ENCODE data around the gene ANGEL2. TPM values are rescaled to one million over a fixed set of nuclear protein-coding genes. Genes with fewer than 3 reads are reported as not detected.

The ANGEL2 gene
- total and polyA plus RNA-seq, 2 of the 13 experiments (the other 11 are each of a cell fraction or from before 2014, with no cell fraction given) = 12.3 to 25.4 TPM

GRCh38 chr1:213051127-213051880, 35.6 kb upstream of the ANGEL2 start, which contains the start of gene RPS6KC1 (continued):
- TF ChIP-seq ZNF318 (CRISPR knock-in tag; IDR thresholded peaks at IDR 0.05) = no peak
- TF ChIP-seq HOXA5 (CRISPR knock-in tag; IDR thresholded peaks at IDR 0.05) = peak; percentile 65; the same call in 1 of the 2 replicates
- TF ChIP-seq ZBTB2 (CRISPR knock-in tag; IDR thresholded peaks at IDR 0.05; ENCODE audit: low read depth) = peak; percentile 85
- TF ChIP-seq ZNF510 (CRISPR knock-in tag; IDR thresholded peaks at IDR 0.05; ENCODE audit: low read depth) = 0 out of 2 replicates have a peak, but pooled peaks have one; percentile 29
- TF ChIP-seq ZNF746 (CRISPR knock-in tag; IDR thresholded peaks at IDR 0.05) = no peak
- no peak for TF ChIP-seq ZFP36 (IDR thresholded peaks at IDR 0.05; ENCODE audit: borderline replicate concordance, low read depth, low read length, partially characterized antibody)
- TF ChIP-seq IRX3 (CRISPR knock-in tag; IDR thresholded peaks at IDR 0.05; ENCODE audit: borderline replicate concordance, low read depth) = no peak; the same call in 1 of the 2 replicates
- no peak for TF ChIP-seq ZNF264 (CRISPR knock-in tag; IDR thresholded peaks at IDR 0.05)
- TF ChIP-seq ZNF235 (CRISPR knock-in tag; IDR thresholded peaks at IDR 0.05; ENCODE audit: borderline replicate concordance) = no peak
- no peak; the same call in 1 of the 2 replicates for TF ChIP-seq JUNB (CRISPR knock-in tag; IDR thresholded peaks at IDR 0.05; ENCODE audit: borderline replicate concordance)
- TF ChIP-seq ATAD3A (CRISPR knock-in tag; IDR thresholded peaks at IDR 0.05) = no peak
- 0 out of 2 replicates have a peak, but pooled peaks have one; percentile 16 for TF ChIP-seq ZFP1 (CRISPR knock-in tag; IDR thresholded peaks at IDR 0.05)
- TF ChIP-seq THAP9 (CRISPR knock-in tag; IDR thresholded peaks at IDR 0.05; ENCODE audit: borderline replicate concordance) = peak; percentile 85; the same call in 1 of the 2 replicates
- no peak for TF ChIP-seq MYPOP (CRISPR knock-in tag; IDR thresholded peaks at IDR 0.05)
- no peak for TF ChIP-seq ARNT (IDR thresholded peaks at IDR 0.05)

Data from HepG2 (cell line).